GM12878 (cell line): ENCODE measurements around the gene ANKRD65. TPM values are rescaled to one million over a fixed set of nuclear protein-coding genes. Genes with fewer than 3 reads are reported as not detected.

Source experiments
- ATAC-seq: fragments of 200-7000 bp; cut with Tn5 transposase; 3 replicates; pipeline ENCODE4 v1.9.1; 2020; ENCODE audit warnings: mild to moderate bottlenecking, moderate library complexity
- BruUV-seq: library from RNA; stranded (reverse); fragments of 400-500 nt; replicated peaks from 2 replicates; lab custom pipeline; 2021; lab: Mats Ljungman, UMichigan
- CTCF ChIA-PET: fragments of 300-600 bp; sonication (Branson Sonifier 250); formaldehyde crosslinking; extraction: SDS; loops from one replicate; lab custom pipeline; 2021; ENCODE audit warnings: inconsistent platforms; lab: Yijun Ruan, JAX
- POLR2A ChIA-PET: fragments of 350-600 bp; formaldehyde crosslinking; extraction: SDS; loops from one replicate; lab custom pipeline; 2021; ENCODE audit warnings: inconsistent platforms; lab: Charles Lee
- RAD21 ChIA-PET: fragments of 300-600 bp; sonication (Branson Sonifier 250); formaldehyde crosslinking; loops from one replicate; lab custom pipeline; 2023; ENCODE audit warnings: antibody characterized with exemption; ENCODE audit not compliant: unreplicated experiment; lab: Charles Lee
- SMC1A ChIA-PET: fragments of 300-600 bp; sonication (Branson Sonifier 250); formaldehyde crosslinking; loops from one replicate; lab custom pipeline; 2023; ENCODE audit not compliant: unreplicated experiment, uncharacterized antibody; lab: Charles Lee
- DNase-seq: peaks from one replicate; pipeline ENCODE4 v3.0.0-alpha.2; 2011; ENCODE audit warnings: low read depth, low spot score
- FAIRE-seq: peaks from 3 replicates; lab custom pipeline; 2011; peaks lifted over from hg19 to GRCh38; lab: Jason Lieb, UNC
- H2AFZ ChIP-seq: 2 replicates; pipeline ENCODE4 v1.6.0; 2011; ENCODE audit warnings: low read depth, low read length, control low read depth; ENCODE audit not compliant: control insufficient read depth
- H3K27ac ChIP-seq: 2 replicates; pipeline ENCODE4 v1.5.1; 2011; ENCODE audit warnings: control low read depth; ENCODE audit not compliant: control insufficient read depth, insufficient read depth
- H3K27me3 ChIP-seq, 2 experiments: replicated peaks in 1 of 2; 2 replicates each; pipeline versions ENCODE4 v1.6.0 to v1.6.1; 2011; ENCODE audit warnings: low read length in 1 of 2; ENCODE audit not compliant: control insufficient read depth in 2 of 2, insufficient read depth in 2 of 2
- H3K36me3 ChIP-seq, 2 experiments: 2 replicates each; pipeline ENCODE4 v1.5.1; 2011; ENCODE audit warnings: low read length in 1 of 2; ENCODE audit not compliant: control insufficient read depth in 2 of 2, insufficient read depth in 2 of 2
- H3K4me1 ChIP-seq: 2 replicates; pipeline ENCODE4 v1.6.1; 2011; ENCODE audit warnings: mild to moderate bottlenecking, low read length, moderate library complexity, mixed read lengths; ENCODE audit not compliant: control insufficient read depth, insufficient read depth
- H3K4me2 ChIP-seq: 2 replicates; pipeline ENCODE4 v1.6.0; 2011; ENCODE audit warnings: control low read depth; ENCODE audit not compliant: control insufficient read depth, insufficient read depth
- H3K4me3 ChIP-seq: fragments of 200-600 bp; sonication (generic); 2 replicates; pipeline ENCODE4 v1.5.1; 2016
- H3K79me2 ChIP-seq: 2 replicates; pipeline ENCODE4 v1.6.0; 2011; ENCODE audit warnings: low read length; ENCODE audit not compliant: control insufficient read depth, insufficient read depth
- H3K9ac ChIP-seq: 2 replicates; pipeline ENCODE4 v1.8.0; 2011; ENCODE audit warnings: low read length, control low read depth, mixed read lengths; ENCODE audit not compliant: control insufficient read depth, insufficient read depth
- H3K9me3 ChIP-seq: replicated peaks from 3 replicates; pipeline ENCODE4 v1.5.1; 2011; ENCODE audit warnings: mild to moderate bottlenecking, low read length; ENCODE audit not compliant: control insufficient read depth, insufficient read depth
- H4K20me1 ChIP-seq: 2 replicates; pipeline ENCODE4 v1.6.0; 2011; ENCODE audit not compliant: control insufficient read depth, insufficient read depth
- BCL11A ChIP-seq: IDR thresholded peaks from 2 replicates; pipeline ENCODE4 v1.6.1; 2011; ENCODE audit warnings: low read depth, low read length
- CUX1 ChIP-seq: IDR thresholded peaks from 2 replicates; pipeline ENCODE4 v1.6.1; 2012; ENCODE audit warnings: improper control_type of control experiment, low read depth, low read length; ENCODE audit not compliant: insufficient replicate concordance
- FOS ChIP-seq: IDR thresholded peaks from 3 replicates; pipeline ENCODE4 v1.6.1; 2011; ENCODE audit warnings: borderline replicate concordance; ENCODE audit not compliant: insufficient read length; ENCODE audit errors: extremely low read depth
- MAX ChIP-seq: IDR thresholded peaks from 2 replicates; pipeline ENCODE4 v1.6.1; 2012; ENCODE audit warnings: low read depth, low read length, improper control_type of control experiment
- MTA2 ChIP-seq: fragments of 450-650 bp; IDR thresholded peaks from 2 replicates; pipeline ENCODE4 v1.6.1; 2016; ENCODE audit warnings: low read depth, mild to moderate bottlenecking, moderate library complexity
- NFYB ChIP-seq: IDR thresholded peaks from 2 replicates; pipeline ENCODE4 v1.6.1; 2011; ENCODE audit warnings: low read depth, mild to moderate bottlenecking, low read length, improper control_type of control experiment, moderate library complexity; ENCODE audit not compliant: insufficient read depth
- PKNOX1 ChIP-seq: fragments of 450-650 bp; IDR thresholded peaks from 2 replicates; pipeline ENCODE4 v1.6.1; 2016; ENCODE audit warnings: mild to moderate bottlenecking
- SMC3 ChIP-seq: IDR thresholded peaks from 2 replicates; pipeline ENCODE4 v1.6.1; 2011; ENCODE audit warnings: low read length, improper control_type of control experiment, borderline replicate concordance
- SPI1 ChIP-seq: IDR thresholded peaks from 2 replicates; pipeline ENCODE4 v1.6.1; 2011; ENCODE audit warnings: low read depth, mild to moderate bottlenecking, low read length, moderate library complexity, borderline replicate concordance; ENCODE audit not compliant: insufficient read depth
- SREBF2 ChIP-seq: IDR thresholded peaks from 2 replicates; pipeline ENCODE4 v1.6.1; 2012; ENCODE audit warnings: mild to moderate bottlenecking, low read length
- STAT1 ChIP-seq: fragments of 450-650 bp; conservative IDR thresholded peaks from 2 replicates; pipeline ENCODE4 v1.6.1; 2014; ENCODE audit warnings: antibody characterized with exemption, mild to moderate bottlenecking
- YBX1 ChIP-seq: fragments of 450-650 bp; IDR thresholded peaks from 2 replicates; pipeline ENCODE4 v1.6.1; 2016; ENCODE audit warnings: antibody characterized with exemption
- WGBS: methylation state at CpG from one replicate; pipeline ENCODE4 v1.1.6; 2016; ENCODE audit warnings: low lambda C conversion rate; ENCODE audit not compliant: insufficient replicate concordance, insufficient coverage; ENCODE audit errors: missing lambda C conversion rate; 5-methylcytosine and 5-hydroxymethylcytosine counted together
- in situ Hi-C: fragments of 300-500 bp; cut with MboI; formaldehyde crosslinking; loops from 9 replicates; pipeline ENCODE4 v1.14.3; 2018; ENCODE audit warnings: mixed read lengths
- intact Hi-C: fragments of 100-400 bp; cut with micrococcal nuclease; formaldehyde crosslinking; loops from one replicate; pipeline ENCODE4 v1.14.2; 2022; ENCODE audit not compliant: unreplicated experiment
- polyA plus RNA-seq, 11 experiments: library from polyadenylated mRNA; depleted of rRNA in 4 of 11; unstranded in 6 of 11; stranded (reverse) in 5 of 11; fragments of >200 nt; fragmentation: Nextera tagmentation in 4 of 11; fragmentation: Illumina TruSeq in 1 of 11; extraction: Ambion mirVana in 4 of 11; extraction: Trizol in 1 of 11; gene quantifications; 1 replicate in 1 of 11; 2 replicates in 10 of 11; pipeline versions ENCODE4 v1.2.1 to v1.2.3, GENCODE V29; 2011 to 2016; ENCODE audit warnings: inconsistent platforms in 2 of 11, missing spikeins in 2 of 11, low read depth in 1 of 11
- total RNA-seq, 4 experiments: library from RNA; depleted of rRNA in 3 of 4; stranded (reverse); fragments of >200 nt in 3 of 4; fragmentation: Illumina TruSeq in 1 of 4; extraction: Trizol in 1 of 4; gene quantifications; 2 replicates each; pipeline versions ENCODE4 v1.2.1 to v1.2.3, GENCODE V29; 2013 to 2021

Gene ANKRD65
- total and polyA plus RNA-seq, 10 of the 15 experiments (the other 5 are each of a cell fraction or from before 2014, with no cell fraction given): 0.05 to 2.8 (median 0.37) TPM

- Histone ChIP-seq H3K79me2 (no peaks in the 10 kb centered on the region), H3K36me3 (no peaks in the 10 kb centered on the region), H3K9ac (no peak overlapping the region), H3K4me1 (peaks cover 9% of the 10 kb centered on the region), H3K27ac (no peak overlapping the region), H4K20me1 (no peaks in the 10 kb centered on the region), H3K27me3 (no peaks in the 10 kb centered on the region), H3K4me2 (no peak overlapping the region), H3K4me3 (no peak overlapping the region), H2AFZ (no peak overlapping the region), H3K9me3 (no peaks in the 10 kb centered on the region)
- ChIA-PET RAD21 (interaction anchor here (1.0 to 1.5 kb wide), 4 partner anchors 27 to 62 kb away, joined by 3 to 4 read pairs (median 4); partner anchors contain the start of gene MRPL20), POLR2A (interaction anchor here (1.8 kb wide), 1 partner anchor 43 kb away, joined by 4 read pairs; the partner anchor contains the start of gene CCNL2), SMC1A (interaction anchor here (0.7 to 1.0 kb wide), 2 partner anchors 20 to 42 kb away, joined by 3 read pairs; no protein-coding TSS in a partner anchor), CTCF (interaction anchor here (0.5 to 2.7 kb wide), 12 partner anchors 7 to 71 kb away, joined by 3 to 17 read pairs (median 4); partner anchors contain the start of genes ATAD3C, CCNL2 and MRPL20)
- BruUV-seq: no TSS peak
- ATAC-seq (no peak), FAIRE-seq (no peak), DNase-seq (no peak)
- intact Hi-C loops: no loop called here
- TF ChIP-seq SMC3: no peak
- TF ChIP-seq FOS: no peak
- TF ChIP-seq BCL11A: no peak
- TF ChIP-seq MAX: no peak
- TF ChIP-seq CUX1: no peak
- TF ChIP-seq YBX1: no peak
- TF ChIP-seq MTA2: no peak
- no peak for TF ChIP-seq PKNOX1
- no peak for TF ChIP-seq SREBF2
- TF ChIP-seq NFYB: no peak
- TF ChIP-seq STAT1: no peak
- TF ChIP-seq SPI1: no peak
- WGBS: 72% methylated on average over 32 of the region's 32 CpGs
- in situ Hi-C loops: no loop called here
These were observed 21.1 kb upstream of the ANKRD65 start for GRCh38 chr1:1442069-1442770.
